PFSK-1 (cell line): ENCODE data around the gene DAZAP2.

Source experiments
- FOXP2 ChIP-seq: optimal IDR thresholded peaks from 2 replicates; pipeline ENCODE3; 2011; ENCODE audit warnings: borderline replicate concordance, control low read depth, inconsistent platforms; ENCODE audit not compliant: insufficient read depth; ENCODE audit errors: extremely low read length, extremely low read depth
- POLR2AphosphoS5 ChIP-seq: IDR thresholded peaks from 2 replicates; pipeline ENCODE4 v1.6.1; 2012; ENCODE audit warnings: low read depth, mild to moderate bottlenecking, control low read depth, low read length, moderate library complexity
- REST ChIP-seq, 2 experiments: IDR thresholded peaks; 2 replicates each; pipeline versions ENCODE4 v1.6.1 to v1.8.0; 2011 to 2012; ENCODE audit warnings: low read depth in 2 of 2, low read length in 2 of 2, control low read depth in 1 of 2, inconsistent platforms in 1 of 2, mild to moderate bottlenecking in 1 of 2, moderate library complexity in 1 of 2; ENCODE audit not compliant: insufficient read depth in 1 of 2
- SIN3A ChIP-seq: IDR thresholded peaks from 2 replicates; pipeline ENCODE4 v1.6.1; 2012; ENCODE audit warnings: mild to moderate bottlenecking, low read length, moderate library complexity, borderline replicate concordance; ENCODE audit not compliant: insufficient read depth
- TAF1 ChIP-seq: IDR thresholded peaks from 2 replicates; pipeline ENCODE4 v1.6.1; 2012; ENCODE audit warnings: low read length, control low read depth, borderline replicate concordance; ENCODE audit not compliant: insufficient read depth

GRCh38 chr12:51240971-51241370, 2.3 kb downstream of the DAZAP2 start:
- TF ChIP-seq POLR2AphosphoS5 (no peak), TAF1 (no peak), REST (IDR thresholded peaks at IDR 0.05; ENCODE audit: insufficient read depth in 1 of 2, low read depth in 2 of 2, low read length in 2 of 2) (no peak), FOXP2 (no peak), SIN3A (no peak)
